Activated T-cell treated with anti-CD3 and anti-CD28 coated beads, Interleukin-2, amount 50 U/mL, for 1 hour (primary cell): ENCODE results near the gene R3HDM1.
"Not testable (repeated sequence)": the region's sequence is repeated elsewhere in the genome, so short reads cannot be mapped to it uniquely, and the experiment has no call there.

Source experiments
- DNase-seq: peaks from one replicate; pipeline ENCODE4 v3.0.0-alpha.2; 2020

Gene R3HDM1

GRCh38 chr2:135531231-135532197 is at the start of gene R3HDM1:
Gene R3HDM1, plus strand, starts transcription at chr2:135531484. Its CDS starts 73,362 bp downstream, at chr2:135604846.
- peak; percentile 89 for DNase-seq

GRCh38 chr2:135485441-135485840 is 45.8 kb upstream of the R3HDM1 start:
- DNase-seq, result no peak

GRCh38 chr2:135490376-135490775 is 40.9 kb upstream of the R3HDM1 start:
- no peak for DNase-seq

GRCh38 chr2:135494503-135494902 is 36.8 kb upstream of the R3HDM1 start:
- DNase-seq, result no peak

GRCh38 chr2:135494917-135495316 is 36.4 kb upstream of the R3HDM1 start:
- DNase-seq, result no peak

- DNase-seq, result not testable (repeated sequence)
These were observed 32.7 kb upstream of the R3HDM1 start for GRCh38 chr2:135498588-135498987.

- no peak for DNase-seq
These were observed 26.5 kb upstream of the R3HDM1 start for GRCh38 chr2:135504811-135505210.

- no peak for DNase-seq
These were observed 20.7 kb upstream of the R3HDM1 start for GRCh38 chr2:135510577-135510976.

- DNase-seq, result no peak
These were observed 19.2 kb upstream of the R3HDM1 start for GRCh38 chr2:135512099-135512498.

GRCh38 chr2:135525786-135526185 is 5.5 kb upstream of the R3HDM1 start:
- DNase-seq, result no peak

- no peak for DNase-seq
These were observed 3.3 kb upstream of the R3HDM1 start for GRCh38 chr2:135528006-135528405.

GRCh38 chr2:135530313-135531230 is 712 bp upstream of the R3HDM1 start, which contains the start of gene ZRANB3:
Gene ZRANB3, minus strand, starts transcription at chr2:135531218.
- DNase-seq, result peak; percentile 87

GRCh38 chr2:135532581-135532980 is 1.3 kb downstream of the R3HDM1 start:
- no peak for DNase-seq

- DNase-seq, result not testable (repeated sequence)
These were observed 2.3 kb downstream of the R3HDM1 start for GRCh38 chr2:135533545-135533944.

GRCh38 chr2:135546436-135546835 is 15.2 kb downstream of the R3HDM1 start:
- DNase-seq, result no peak

GRCh38 chr2:135547311-135547710 is 16.0 kb downstream of the R3HDM1 start:
- no peak for DNase-seq

- no peak for DNase-seq
These were observed 20.1 kb downstream of the R3HDM1 start for GRCh38 chr2:135551356-135551755.

GRCh38 chr2:135552887-135553286 is 21.6 kb downstream of the R3HDM1 start:
- DNase-seq, result no peak

- no peak for DNase-seq
These were observed 24.0 kb downstream of the R3HDM1 start for GRCh38 chr2:135555311-135555710.

GRCh38 chr2:135557530-135557929 is 26.2 kb downstream of the R3HDM1 start:
- DNase-seq, result no peak

- no peak for DNase-seq
These were observed 30.6 kb downstream of the R3HDM1 start for GRCh38 chr2:135561925-135562324.

GRCh38 chr2:135563793-135564192 is 32.5 kb downstream of the R3HDM1 start:
- DNase-seq, result no peak

GRCh38 chr2:135570884-135571283 is 39.6 kb downstream of the R3HDM1 start:
- no peak for DNase-seq
